ENCODE measurements around the gene CCDC142.

CCDC142 gene

GRCh38 chr2:74482801-74483674, at the start of gene CCDC142, which contains the start of gene TTC31:
Gene CCDC142 (minus strand): TSS chr2:74482998. CDS start chr2:74482837, 161 bp downstream.
Gene TTC31 (plus strand): TSS chr2:74483081. CDS start chr2:74483096, 15 bp downstream.
- peak; percentile 99 for DNase-seq

- DNase-seq, result peak; percentile 85
Measured at GRCh38 chr2:74532222-74532621, 49.4 kb upstream of the CCDC142 start.

- DNase-seq, result no peak
Measured at GRCh38 chr2:74531666-74532065, 48.9 kb upstream of the CCDC142 start.

- DNase-seq, result peak; percentile 98
Measured at GRCh38 chr2:74530239-74531187, 47.7 kb upstream of the CCDC142 start.

- DNase-seq, result peak; percentile 100
Measured at GRCh38 chr2:74529357-74530238, 46.8 kb upstream of the CCDC142 start, which contains the start of the genes AUP1 and HTRA2. Gene AUP1 (minus strand): TSS chr2:74529706. CDS start chr2:74529629, 77 bp downstream. Gene HTRA2 (plus strand): TSS chr2:74529933. CDS start chr2:74530007, 74 bp downstream.

GRCh38 chr2:74528600-74529356, 46.0 kb upstream of the CCDC142 start:
- DNase-seq, result no peak

- no peak for DNase-seq
Measured at GRCh38 chr2:74527741-74528140, 44.9 kb upstream of the CCDC142 start.

- DNase-seq, result no peak
Measured at GRCh38 chr2:74526649-74527230, 43.9 kb upstream of the CCDC142 start.

- DNase-seq, result peak; percentile 77
Measured at GRCh38 chr2:74525717-74526648, 43.2 kb upstream of the CCDC142 start, which contains the start of gene DQX1. Gene DQX1 (minus strand): TSS chr2:74526231. CDS start chr2:74525729, 502 bp downstream.

GRCh38 chr2:74524955-74525716, 42.3 kb upstream of the CCDC142 start:
- no peak for DNase-seq

GRCh38 chr2:74524005-74524404, 41.2 kb upstream of the CCDC142 start:
- DNase-seq, result no peak

GRCh38 chr2:74522516-74522915, 39.7 kb upstream of the CCDC142 start:
- no peak for DNase-seq

GRCh38 chr2:74516650-74517049, 33.9 kb upstream of the CCDC142 start:
- no peak for DNase-seq

GRCh38 chr2:74515981-74516633, 33.3 kb upstream of the CCDC142 start:
- DNase-seq, result peak; percentile 89

- DNase-seq, result no peak
Measured at GRCh38 chr2:74515271-74515980, 32.6 kb upstream of the CCDC142 start.

- peak; percentile 42 for DNase-seq
Measured at GRCh38 chr2:74514368-74515270, 31.8 kb upstream of the CCDC142 start, which contains the start of gene TLX2. Gene TLX2 (plus strand): TSS chr2:74514450. CDS start chr2:74514807, 357 bp downstream.
